Progenitor cell of endocrine pancreas (in vitro differentiated cells): ENCODE results near the gene GLMN. TPM values are rescaled to one million over a fixed set of nuclear protein-coding genes. Genes with fewer than 3 reads are reported as not detected.

Experiments used
- DNase-seq: peaks from one replicate; pipeline ENCODE4 v3.0.0; 2021; ENCODE audit warnings: low spot score; ENCODE audit not compliant: unreplicated experiment
- H3K27ac Mint-ChIP-seq: 2 replicates; pipeline ENCODE4 v1.8.0; 2021; ENCODE audit warnings: mild to moderate bottlenecking, moderate library complexity, mixed read lengths
- H3K27me3 Mint-ChIP-seq: 2 replicates; pipeline ENCODE4 v1.8.0; 2021; ENCODE audit warnings: mixed read lengths
- H3K36me3 Mint-ChIP-seq: 2 replicates; pipeline ENCODE4 v1.8.0; 2022; ENCODE audit warnings: mixed read lengths; ENCODE audit not compliant: insufficient read depth
- H3K4me1 Mint-ChIP-seq: 2 replicates; pipeline ENCODE4 v1.8.0; 2021; ENCODE audit warnings: low read depth, mixed read lengths
- H3K4me3 Mint-ChIP-seq: 2 replicates; pipeline ENCODE4 v1.8.0; 2021; ENCODE audit warnings: low read depth, mild to moderate bottlenecking, moderate library complexity, mixed read lengths
- H3K9me3 Mint-ChIP-seq: 2 replicates; pipeline ENCODE4 v1.8.0; 2021; ENCODE audit warnings: low read depth, mixed read lengths
- CTCF ChIP-seq: fragments of 200-600 bp; sonication (generic); IDR thresholded peaks from one replicate; pipeline ENCODE4 v1.5.0; 2021; ENCODE audit warnings: antibody characterized with exemption, mild to moderate bottlenecking; ENCODE audit not compliant: unreplicated experiment
- total RNA-seq: library from RNA; stranded (reverse); gene quantifications from 2 replicates; pipeline ENCODE4 v1.2.1, GENCODE V29; 2021

The GLMN gene
- total RNA-seq, 1 donor from 2014 or later, result 18.2 TPM

- Mint-ChIP-seq H3K9me3 (no peaks in the 10 kb centered on the region), H3K27me3 (no peaks in the 10 kb centered on the region), H3K4me1 (no peaks in the 10 kb centered on the region), H3K4me3 (no peak within 1 kb of the TSS), H3K27ac (no peak within 1 kb of the TSS), H3K36me3 (no peaks in the 10 kb centered on the region)
- no peak for TF ChIP-seq CTCF
- no peak for DNase-seq
Measured at GRCh38 chr1:92217721-92218120, 81.1 kb downstream of the GLMN start, which contains the start of gene C1orf146. Gene C1orf146 (plus strand): TSS chr1:92217915. CDS start chr1:92231421, 13,506 bp downstream.

DNA sequence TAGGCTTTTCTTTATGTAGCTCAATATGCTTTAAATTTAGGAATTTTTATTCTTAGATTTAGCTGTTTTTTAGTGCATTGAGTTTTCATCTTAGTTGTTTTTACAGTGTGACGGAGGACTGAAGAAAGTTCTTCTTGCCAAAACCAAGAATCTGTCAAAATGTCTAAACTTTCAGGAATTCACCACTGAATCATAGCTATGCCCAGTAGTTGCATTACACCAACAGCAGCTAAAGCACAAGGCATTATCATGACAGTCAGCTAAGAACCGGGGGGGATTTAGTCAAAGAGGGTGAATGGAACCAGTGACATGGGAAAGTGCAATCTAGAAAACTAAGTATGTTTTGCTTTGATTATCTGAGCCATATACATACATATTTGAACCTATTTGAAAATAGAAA is 87.6 kb downstream of the GLMN start:
- TF ChIP-seq CTCF, result no peak
- no peaks in the 10 kb centered on the region for H3K27me3 Mint-ChIP-seq
- H3K36me3 Mint-ChIP-seq, result no peaks in the 10 kb centered on the region
- no peak overlapping the region for H3K4me3 Mint-ChIP-seq
- H3K4me1 Mint-ChIP-seq, result no peaks in the 10 kb centered on the region
- peaks cover under 1% of the 10 kb centered on the region for H3K9me3 Mint-ChIP-seq
- no peak for DNase-seq
- H3K27ac Mint-ChIP-seq, result no peak overlapping the region

GRCh38 chr1:92210701-92211100 is 88.1 kb downstream of the GLMN start:
- no peak for DNase-seq
- peaks cover 4% of the 10 kb centered on the region for H3K9me3 Mint-ChIP-seq
- H3K27ac Mint-ChIP-seq, result no peak overlapping the region
- TF ChIP-seq CTCF, result no peak
- no peak overlapping the region for H3K4me3 Mint-ChIP-seq
- no peaks in the 10 kb centered on the region for H3K36me3 Mint-ChIP-seq
- no peaks in the 10 kb centered on the region for H3K27me3 Mint-ChIP-seq
- H3K4me1 Mint-ChIP-seq, result no peaks in the 10 kb centered on the region

DNA sequence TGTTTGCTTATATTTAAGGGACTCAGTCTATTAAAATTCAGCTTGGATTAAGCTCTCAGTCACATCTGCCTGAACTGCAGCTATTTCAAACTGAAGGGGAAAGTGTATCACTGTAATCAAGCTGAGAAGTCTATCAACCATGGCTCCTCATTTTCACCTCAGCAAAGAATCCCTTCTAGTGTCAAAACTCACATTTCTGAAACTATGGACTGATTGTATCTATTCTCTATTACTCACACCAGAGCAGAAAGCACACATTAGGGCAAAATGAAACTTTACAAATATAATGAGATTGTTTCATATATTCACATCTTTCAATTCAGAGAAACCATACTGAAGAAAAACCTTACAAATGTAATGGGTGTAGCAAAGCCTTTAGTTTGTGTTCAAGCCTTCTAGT is 95.7 kb downstream of the GLMN start:
- H3K27me3 Mint-ChIP-seq, result no peaks in the 10 kb centered on the region
- H3K27ac Mint-ChIP-seq, result no peak overlapping the region
- no peaks in the 10 kb centered on the region for H3K36me3 Mint-ChIP-seq
- no peak for TF ChIP-seq CTCF
- no peak for DNase-seq
- H3K4me1 Mint-ChIP-seq, result no peaks in the 10 kb centered on the region
- H3K9me3 Mint-ChIP-seq, result peaks cover 4% of the 10 kb centered on the region
- H3K4me3 Mint-ChIP-seq, result no peak overlapping the region

- TF ChIP-seq CTCF, result no peak
- Mint-ChIP-seq H3K27me3 (no peaks in the 10 kb centered on the region), H3K4me3 (no peak overlapping the region), H3K27ac (no peak overlapping the region), H3K9me3 (peaks cover 4% of the 10 kb centered on the region), H3K36me3 (no peaks in the 10 kb centered on the region), H3K4me1 (no peaks in the 10 kb centered on the region)
- no peak for DNase-seq
Measured at GRCh38 chr1:92201973-92202372, 96.8 kb downstream of the GLMN start.

Other genes starting within 250 kb of the GLMN start
- gene SETSIP, start 223.6 kb downstream of the GLMN start, total RNA-seq, result not detected in 2 replicates
- 7.7 and 8.2 TPM in 2 replicates for gene BTBD8, start 218.6 kb downstream of the GLMN start, total RNA-seq
- gene C1orf146, start 81.1 kb downstream of the GLMN start, total RNA-seq, result not detected in 2 replicates
- gene RPAP2, start 72 bp upstream of the GLMN start, total RNA-seq, result 40.7 and 40.8 TPM in 2 replicates
- gene GFI1, start 187.9 kb upstream of the GLMN start, total RNA-seq, result 0.17 and 0.31 TPM in 2 replicates